ENCODE results near the gene RPS3.

DNA sequence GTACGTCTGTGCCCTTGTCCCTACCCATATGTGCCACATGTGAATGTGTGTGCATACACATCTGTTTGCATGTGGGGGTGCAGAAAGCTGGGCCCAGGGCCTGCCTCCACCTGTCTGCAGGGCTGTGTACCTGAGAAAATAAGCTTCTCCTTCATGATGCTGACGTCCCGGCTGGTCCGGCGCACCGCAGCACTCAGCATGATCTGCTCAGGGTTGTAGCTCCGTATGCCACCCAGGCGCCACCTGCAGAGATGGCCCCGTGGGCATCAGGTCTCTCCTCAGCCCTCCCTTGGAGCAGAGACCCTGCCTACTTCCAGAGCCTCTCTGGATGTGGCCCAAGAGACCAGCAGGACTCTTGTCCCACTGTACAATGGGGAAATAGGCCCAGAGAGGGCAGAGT is 37.5 kb downstream of the RPS3 start:
- TF ChIP-seq SRF (IDR thresholded peaks at IDR 0.05; ENCODE audit: low read depth) = no peak
- no peak for TF ChIP-seq JUND (IDR thresholded peaks at IDR 0.05)
- TF ChIP-seq, protein P1, sequence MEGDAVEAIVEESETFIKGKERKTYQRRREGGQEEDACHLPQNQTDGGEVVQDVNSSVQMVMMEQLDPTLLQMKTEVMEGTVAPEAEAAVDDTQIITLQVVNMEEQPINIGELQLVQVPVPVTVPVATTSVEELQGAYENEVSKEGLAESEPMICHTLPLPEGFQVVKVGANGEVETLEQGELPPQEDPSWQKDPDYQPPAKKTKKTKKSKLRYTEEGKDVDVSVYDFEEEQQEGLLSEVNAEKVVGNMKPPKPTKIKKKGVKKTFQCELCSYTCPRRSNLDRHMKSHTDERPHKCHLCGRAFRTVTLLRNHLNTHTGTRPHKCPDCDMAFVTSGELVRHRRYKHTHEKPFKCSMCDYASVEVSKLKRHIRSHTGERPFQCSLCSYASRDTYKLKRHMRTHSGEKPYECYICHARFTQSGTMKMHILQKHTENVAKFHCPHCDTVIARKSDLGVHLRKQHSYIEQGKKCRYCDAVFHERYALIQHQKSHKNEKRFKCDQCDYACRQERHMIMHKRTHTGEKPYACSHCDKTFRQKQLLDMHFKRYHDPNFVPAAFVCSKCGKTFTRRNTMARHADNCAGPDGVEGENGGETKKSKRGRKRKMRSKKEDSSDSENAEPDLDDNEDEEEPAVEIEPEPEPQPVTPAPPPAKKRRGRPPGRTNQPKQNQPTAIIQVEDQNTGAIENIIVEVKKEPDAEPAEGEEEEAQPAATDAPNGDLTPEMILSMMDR (IDR thresholded peaks at IDR 0.05 in 2 of 3, conservative IDR thresholded peaks at IDR 0.05 in 1 of 3; ENCODE audit: borderline replicate concordance in 1 of 3, insufficient read depth in 1 of 3, low read depth in 2 of 3, low read length in 2 of 3) = no peak
- no peak for TF ChIP-seq POLR2AphosphoS5 (IDR thresholded peaks at IDR 0.05; ENCODE audit: low read depth, low read length)
- TF ChIP-seq POLR2A (IDR thresholded peaks at IDR 0.05; ENCODE audit: borderline replicate concordance, extremely low read depth, insufficient read depth, insufficient read length) = no peak
- TF ChIP-seq EZH2phosphoT487 (IDR thresholded peaks at IDR 0.05; ENCODE audit: borderline replicate concordance) = no peak
- no peak for TF ChIP-seq EZH2 (IDR thresholded peaks at IDR 0.05)
